GM23338 (cell line): Measurements from ENCODE around the gene SHC4. TPM values are rescaled to one million over a fixed set of nuclear protein-coding genes. Genes with fewer than 3 reads are reported as not detected.

Experiments used
- ATAC-seq: fragments of 200-7000 bp; cut with Tn5 transposase; 3 replicates; pipeline ENCODE4 v1.9.1; 2020
- DNase-seq: peaks from one replicate; pipeline ENCODE4 v3.0.0-alpha.2; 2015; ENCODE audit warnings: low spot score
- H2AFZ ChIP-seq: fragments of 200-600 bp; sonication (generic); 2 replicates; pipeline ENCODE4 v1.8.0; 2016; ENCODE audit warnings: antibody characterized with exemption, mild to moderate bottlenecking, moderate library complexity
- H3F3A ChIP-seq: fragments of 200-600 bp; sonication (generic); replicated peaks from 2 replicates; pipeline ENCODE4 v1.8.0; 2017; ENCODE audit warnings: antibody characterized with exemption, mixed run types, low read depth
- H3K27ac ChIP-seq: fragments of 200-600 bp; sonication (generic); 2 replicates; pipeline ENCODE4 v1.6.1; 2016; ENCODE audit warnings: low read depth
- H3K27me3 ChIP-seq: fragments of 200-600 bp; sonication (generic); 2 replicates; pipeline ENCODE4 v1.8.0; 2016; ENCODE audit warnings: mild to moderate bottlenecking, mixed run types, moderate library complexity; ENCODE audit not compliant: insufficient read depth
- H3K36me3 ChIP-seq: fragments of 200-600 bp; sonication (generic); 2 replicates; pipeline ENCODE4 v1.8.0; 2016; ENCODE audit warnings: mild to moderate bottlenecking; ENCODE audit not compliant: insufficient read depth
- H3K4me1 ChIP-seq: fragments of 200-600 bp; sonication (generic); 2 replicates; pipeline ENCODE4 v1.8.0; 2016; ENCODE audit warnings: mild to moderate bottlenecking, moderate library complexity; ENCODE audit not compliant: insufficient read depth
- H3K4me2 ChIP-seq: fragments of 200-600 bp; sonication (generic); 2 replicates; pipeline ENCODE4 v1.7.1; 2017; ENCODE audit warnings: mixed run types
- H3K4me3 ChIP-seq: fragments of 200-600 bp; sonication (generic); 2 replicates; pipeline ENCODE4 v1.6.1; 2016; ENCODE audit warnings: mixed run types
- H3K79me2 ChIP-seq: fragments of 200-600 bp; sonication (generic); replicated peaks from 2 replicates; pipeline ENCODE4 v1.8.0; 2017; ENCODE audit warnings: mild to moderate bottlenecking; ENCODE audit not compliant: insufficient read depth
- H3K9me2 ChIP-seq: fragments of 200-600 bp; sonication (generic); 2 replicates; pipeline ENCODE4 v1.8.0; 2017; ENCODE audit not compliant: insufficient read depth
- H4K20me1 ChIP-seq: fragments of 200-600 bp; sonication (generic); replicated peaks from 2 replicates; pipeline ENCODE4 v1.8.0; 2017; ENCODE audit warnings: mild to moderate bottlenecking; ENCODE audit not compliant: insufficient read depth
- H3K27ac Mint-ChIP-seq: 2 replicates; pipeline ENCODE4 v1.8.0; 2020; ENCODE audit warnings: inconsistent platforms, mild to moderate bottlenecking, moderate library complexity, mixed read lengths
- H3K27me3 Mint-ChIP-seq: 3 replicates; pipeline ENCODE4 v1.8.0; 2022; ENCODE audit warnings: low read depth, mild to moderate bottlenecking, moderate library complexity, mixed read lengths, inconsistent platforms; ENCODE audit not compliant: insufficient read depth, poor library complexity
- H3K36me3 Mint-ChIP-seq: 3 replicates; pipeline ENCODE4 v1.8.0; 2021; ENCODE audit warnings: low read depth, mild to moderate bottlenecking, inconsistent platforms, moderate library complexity, mixed read lengths
- H3K4me1 Mint-ChIP-seq: 3 replicates; pipeline ENCODE4 v1.8.0; 2020; ENCODE audit warnings: mild to moderate bottlenecking, inconsistent platforms, mixed read lengths
- H3K4me3 Mint-ChIP-seq: 3 replicates; pipeline ENCODE4 v1.8.0; 2021; ENCODE audit warnings: moderate library complexity, mild to moderate bottlenecking, inconsistent platforms, mixed read lengths
- H3K9me3 Mint-ChIP-seq: 3 replicates; pipeline ENCODE4 v1.8.0; 2020; ENCODE audit warnings: moderate library complexity, mild to moderate bottlenecking, inconsistent platforms, mixed read lengths
- CREB1 ChIP-seq: fragments of 250-450 bp; sonication (Bioruptor Pico); IDR thresholded peaks from 2 replicates; pipeline ENCODE4 v1.5.0; 2020; ENCODE audit warnings: low read depth, mild to moderate bottlenecking, moderate library complexity
- CTCF ChIP-seq, 2 experiments: fragments of 200-600 bp in 1 of 2; sonication (generic) in 1 of 2; conservative IDR thresholded peaks; 2 replicates each; pipeline versions ENCODE4 v1.5.1 to v1.6.1; 2016 to 2017; ENCODE audit warnings: antibody characterized with exemption in 2 of 2, low read depth in 2 of 2, mild to moderate bottlenecking in 2 of 2, moderate library complexity in 1 of 2
- ETS1 ChIP-seq: IDR thresholded peaks from 2 replicates; pipeline ENCODE4 v1.6.1; 2016; ENCODE audit warnings: antibody characterized with exemption
- EZH2 ChIP-seq: fragments of 200-600 bp; sonication (generic); IDR thresholded peaks from one replicate; pipeline ENCODE4 v1.8.0; 2017; ENCODE audit warnings: antibody characterized with exemption, mild to moderate bottlenecking, low read depth; ENCODE audit not compliant: unreplicated experiment
- EZH2phosphoT487 ChIP-seq: fragments of 200-600 bp; sonication (generic); IDR thresholded peaks from one replicate; pipeline ENCODE4 v1.8.1; 2018; ENCODE audit warnings: antibody characterized with exemption; ENCODE audit not compliant: unreplicated experiment
- JUNB ChIP-seq: IDR thresholded peaks from one replicate; pipeline ENCODE4 v1.6.1; 2016; ENCODE audit warnings: antibody characterized with exemption; ENCODE audit not compliant: unreplicated experiment
- NANOG ChIP-seq: IDR thresholded peaks from 2 replicates; pipeline ENCODE4 v1.6.1; 2016; ENCODE audit warnings: antibody characterized with exemption, borderline replicate concordance
- POLR2AphosphoS5 ChIP-seq: IDR thresholded peaks from 2 replicates; pipeline ENCODE4 v1.6.1; 2016; ENCODE audit warnings: antibody characterized with exemption, low read depth
- REST ChIP-seq: IDR thresholded peaks from one replicate; pipeline ENCODE4 v1.6.1; 2018; ENCODE audit warnings: antibody characterized with exemption; ENCODE audit not compliant: unreplicated experiment
- ZNF114 ChIP-seq: fragments of 250-450 bp; sonication (Bioruptor Pico); IDR thresholded peaks from 2 replicates; pipeline ENCODE4 v1.5.0; 2020; ENCODE audit warnings: mild to moderate bottlenecking, moderate library complexity
- ZNF331 ChIP-seq: fragments of 250-450 bp; sonication (Bioruptor Pico); IDR thresholded peaks from 2 replicates; pipeline ENCODE4 v1.5.0; 2020; ENCODE audit warnings: low read depth, mild to moderate bottlenecking, moderate library complexity
- ZNF462 ChIP-seq: fragments of 250-450 bp; sonication (Bioruptor Pico); IDR thresholded peaks from 2 replicates; pipeline ENCODE4 v1.5.0; 2020; ENCODE audit warnings: mild to moderate bottlenecking, moderate library complexity
- polyA plus RNA-seq: library from polyadenylated mRNA; unstranded; fragments of >200 nt; fragmentation: Nextera tagmentation; extraction: Ambion mirVana; gene quantifications from 2 replicates; pipeline ENCODE4 v1.2.1, GENCODE V29; 2016
- total RNA-seq: library from RNA; depleted of rRNA; stranded (reverse); fragments of >200 nt; shearing (Covaris generic); gene quantifications from 2 replicates; pipeline ENCODE4 v1.2.3, GENCODE V29; 2014

SHC4 gene
- total and polyA plus RNA-seq, 2 experiments from 2014 or later: 0.21 to 0.32 TPM

GRCh38 chr15:48865370-48866079, 98.2 kb downstream of the SHC4 start:
- H3K27me3 Mint-ChIP-seq: peaks cover 6% of the 10 kb centered on the region
- no peaks in the 10 kb centered on the region for H3K27me3 ChIP-seq
- H3K4me2 ChIP-seq: no peak overlapping the region
- TF ChIP-seq ZNF331: no peak
- TF ChIP-seq CTCF (conservative IDR thresholded peaks at IDR 0.05; ENCODE audit: low read depth in 2 of 2): no peak
- no peak for TF ChIP-seq NANOG
- TF ChIP-seq JUNB: no peak
- no peak for TF ChIP-seq ETS1
- TF ChIP-seq POLR2AphosphoS5: no peak
- TF ChIP-seq REST: no peak
- TF ChIP-seq EZH2: no peak
- no peak for TF ChIP-seq CREB1 (CRISPR knock-in tag)
- no peak for TF ChIP-seq ZNF462 (CRISPR knock-in tag)
- no peak for TF ChIP-seq EZH2phosphoT487
- TF ChIP-seq ZNF114 (CRISPR knock-in tag): no peak
- H4K20me1 ChIP-seq: no peaks in the 10 kb centered on the region
- no peaks in the 10 kb centered on the region for H3K9me2 ChIP-seq
- no peaks in the 10 kb centered on the region; the same call in 2 of the 3 replicates for H3K9me3 Mint-ChIP-seq
- peaks cover 8% of the 10 kb centered on the region; the same call in 2 of the 3 replicates for H3K4me1 Mint-ChIP-seq
- no peaks in the 10 kb centered on the region for H3K36me3 Mint-ChIP-seq
- peak; percentile 75 for ATAC-seq
- H2AFZ ChIP-seq: peak overlapping the region; percentile 50; the same call in 1 of the 2 replicates
- H3K4me3 Mint-ChIP-seq: no peak overlapping the region
- no peaks in the 10 kb centered on the region for H3K36me3 ChIP-seq
- 0 out of 2 replicates have a peak overlapping the region, but pooled peaks have one; percentile 25 for H3K27ac Mint-ChIP-seq
- DNase-seq: peak; percentile 47
- no peaks in the 10 kb centered on the region for H3F3A ChIP-seq
- no peak overlapping the region for H3K27ac ChIP-seq
- H3K79me2 ChIP-seq: no peaks in the 10 kb centered on the region
- no peak overlapping the region for H3K4me3 ChIP-seq
- H3K4me1 ChIP-seq: peaks cover 9% of the 10 kb centered on the region; the same call in 1 of the 2 replicates
